GM12873 (cell line): ENCODE results near the gene ABCC8.

ENCODE experiments used
- TF ChIP-seq, protein P1 (sequence below): IDR thresholded peaks from 2 replicates; pipeline ENCODE4 v1.5.1; 2012; ENCODE audit warnings: low read depth, mild to moderate bottlenecking, moderate library complexity, low read length, control low read depth; ENCODE audit not compliant: insufficient read depth; ENCODE audit errors: missing control alignments

Gene ABCC8

GRCh38 chr11:17396598-17397310 is 79.9 kb downstream of the ABCC8 start:
- TF ChIP-seq, protein P1, sequence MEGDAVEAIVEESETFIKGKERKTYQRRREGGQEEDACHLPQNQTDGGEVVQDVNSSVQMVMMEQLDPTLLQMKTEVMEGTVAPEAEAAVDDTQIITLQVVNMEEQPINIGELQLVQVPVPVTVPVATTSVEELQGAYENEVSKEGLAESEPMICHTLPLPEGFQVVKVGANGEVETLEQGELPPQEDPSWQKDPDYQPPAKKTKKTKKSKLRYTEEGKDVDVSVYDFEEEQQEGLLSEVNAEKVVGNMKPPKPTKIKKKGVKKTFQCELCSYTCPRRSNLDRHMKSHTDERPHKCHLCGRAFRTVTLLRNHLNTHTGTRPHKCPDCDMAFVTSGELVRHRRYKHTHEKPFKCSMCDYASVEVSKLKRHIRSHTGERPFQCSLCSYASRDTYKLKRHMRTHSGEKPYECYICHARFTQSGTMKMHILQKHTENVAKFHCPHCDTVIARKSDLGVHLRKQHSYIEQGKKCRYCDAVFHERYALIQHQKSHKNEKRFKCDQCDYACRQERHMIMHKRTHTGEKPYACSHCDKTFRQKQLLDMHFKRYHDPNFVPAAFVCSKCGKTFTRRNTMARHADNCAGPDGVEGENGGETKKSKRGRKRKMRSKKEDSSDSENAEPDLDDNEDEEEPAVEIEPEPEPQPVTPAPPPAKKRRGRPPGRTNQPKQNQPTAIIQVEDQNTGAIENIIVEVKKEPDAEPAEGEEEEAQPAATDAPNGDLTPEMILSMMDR: no peak

DNA sequence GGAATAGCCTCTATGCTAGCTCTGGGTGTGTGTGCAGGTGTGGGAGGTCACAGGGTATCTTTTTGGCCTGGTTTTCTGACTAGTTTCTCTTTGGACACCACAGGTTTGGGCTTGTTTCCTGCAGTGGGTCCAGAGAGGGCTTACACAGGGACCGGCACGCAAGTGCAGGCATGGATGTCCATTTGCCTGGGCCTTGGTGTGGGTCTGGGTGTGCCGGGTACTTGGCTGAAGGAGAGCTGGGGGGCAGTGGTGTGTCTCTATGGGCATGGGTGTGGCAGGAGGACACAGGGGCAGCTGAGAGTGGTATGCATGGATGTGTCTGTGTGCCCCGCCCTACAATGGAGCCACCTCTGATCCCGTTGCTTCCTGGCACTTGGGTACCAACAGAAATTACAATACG is 80.7 kb downstream of the ABCC8 start:
- TF ChIP-seq, protein P1: no peak

DNA sequence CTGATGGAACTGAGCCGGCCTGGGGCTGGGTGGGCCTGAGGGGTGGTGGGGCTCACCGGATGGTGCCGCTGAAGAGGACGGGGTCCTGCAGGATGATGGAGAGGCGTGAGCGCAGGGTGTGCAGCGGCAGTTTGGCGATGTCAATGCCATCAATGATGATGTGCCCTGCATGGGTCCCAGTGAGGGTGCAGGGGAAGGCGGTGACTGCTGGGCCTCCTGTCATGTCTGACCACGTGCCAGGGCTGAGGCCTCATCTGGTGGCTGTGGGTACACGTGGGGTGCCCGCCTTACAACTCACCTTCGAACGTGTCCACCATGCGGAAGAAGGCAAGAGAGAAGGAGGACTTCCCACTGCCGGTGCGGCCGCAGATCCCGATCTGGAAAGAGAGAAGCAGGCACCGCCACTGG is 81.1 kb downstream of the ABCC8 start:
- TF ChIP-seq, protein P1: no peak

DNA sequence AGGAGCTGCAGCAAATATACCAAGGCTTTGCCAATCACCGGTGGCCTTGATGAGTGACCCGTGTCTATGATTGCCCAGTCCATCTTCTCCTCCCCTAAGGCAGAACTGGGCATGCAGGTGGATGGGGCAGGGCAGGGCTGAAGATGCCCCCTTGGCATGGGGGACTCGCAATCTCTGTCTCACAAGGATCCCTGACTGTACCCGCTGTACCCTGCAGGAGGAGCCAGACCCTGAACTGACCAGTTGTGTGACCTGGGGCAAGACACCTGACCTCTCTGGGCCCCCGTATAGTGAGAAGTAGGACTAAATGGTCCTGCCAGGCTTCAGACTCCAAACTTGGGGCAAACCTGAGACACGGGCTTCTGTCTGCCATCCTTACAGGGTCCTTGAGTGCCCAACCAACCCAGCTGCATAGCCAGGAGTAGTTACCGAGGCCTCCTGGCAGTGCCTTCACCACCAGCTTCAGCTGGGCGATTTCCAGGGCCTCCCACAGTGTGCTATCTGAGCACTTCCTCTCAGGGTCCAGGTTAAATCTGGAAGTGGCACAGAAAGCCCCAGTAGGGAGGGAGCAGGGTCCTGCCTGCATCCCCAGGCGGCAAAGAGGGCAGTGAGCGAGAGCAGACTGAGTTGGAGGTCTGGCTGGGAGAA is 81.8 kb downstream of the ABCC8 start:
- TF ChIP-seq, protein P1: no peak

- TF ChIP-seq, protein P1: no peak
Observed at GRCh38 chr11:17393472-17393871, 83.2 kb downstream of the ABCC8 start.

DNA sequence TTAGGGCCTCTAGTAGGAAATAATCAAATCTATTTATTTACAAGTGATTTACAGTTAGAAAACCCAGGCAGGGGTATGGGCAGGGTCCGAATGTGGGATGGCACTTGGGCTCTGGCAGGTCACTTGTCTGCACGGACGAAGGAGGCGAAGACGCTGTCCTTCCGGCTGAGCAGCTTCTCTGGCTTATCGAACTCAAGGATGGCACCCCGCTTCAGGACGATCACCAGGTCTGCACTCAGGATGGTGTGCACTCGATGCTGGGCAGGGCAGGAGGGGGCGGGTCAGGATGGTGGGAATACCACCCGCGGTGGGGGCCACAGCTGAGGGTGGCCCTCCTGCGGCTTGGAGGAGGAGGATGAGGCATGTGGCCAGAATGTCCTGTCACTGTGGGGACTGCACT is 83.8 kb downstream of the ABCC8 start:
- TF ChIP-seq, protein P1: no peak

DNA sequence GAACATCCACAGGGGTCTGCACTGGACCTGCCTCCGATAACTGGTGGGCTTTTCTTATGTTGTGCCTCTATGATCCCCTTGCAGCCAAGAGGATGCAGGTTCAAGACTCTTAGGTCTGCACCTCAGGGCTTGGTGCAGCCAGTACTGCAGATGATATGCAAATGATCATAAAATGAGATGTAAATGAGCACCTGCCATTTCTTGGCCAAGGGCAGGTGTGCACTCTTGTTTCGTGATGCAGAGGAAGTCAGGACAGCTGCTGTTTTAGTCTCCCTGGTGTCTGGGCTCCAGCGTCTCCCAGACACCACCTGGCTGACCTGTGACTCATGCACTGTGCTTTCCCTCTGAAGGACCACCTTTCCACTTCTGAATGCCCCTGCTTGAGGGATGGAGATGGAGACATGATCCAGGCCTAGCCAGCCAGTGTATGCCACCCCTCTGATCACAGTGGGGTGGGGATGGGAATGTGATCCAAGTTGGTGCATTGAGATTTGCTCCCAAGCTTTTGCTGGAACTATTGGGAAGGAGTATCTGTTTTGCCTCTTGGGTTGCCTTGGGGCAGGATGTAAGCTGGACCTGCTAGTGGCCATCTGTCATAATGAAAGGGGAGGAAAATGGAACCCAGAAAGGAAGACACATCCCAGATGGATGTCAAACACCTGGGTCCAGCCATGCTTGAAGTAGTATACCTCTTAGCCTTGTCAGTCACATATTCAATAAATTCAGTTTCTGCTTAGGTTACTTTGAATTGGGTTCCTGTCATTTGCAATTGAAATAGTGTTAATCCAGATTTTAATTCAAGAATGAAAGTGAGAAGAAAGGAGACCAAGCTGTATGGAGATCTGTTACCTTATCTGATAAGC is 84.9 kb downstream of the ABCC8 start:
- TF ChIP-seq, protein P1: no peak
